HG03460 (cell line): ENCODE data around the gene CUBN.

ENCODE experiments used
- ATAC-seq: cut with Tn5 transposase; IDR thresholded peaks from one replicate; pipeline ENCODE4 v1.9.1; 2021; ENCODE audit not compliant: unreplicated experiment

Gene CUBN

GRCh38 chr10:16798571-16798970 lies 331.0 kb downstream of the CUBN start:
- no peak for ATAC-seq

GRCh38 chr10:16795410-16796073 lies 334.1 kb downstream of the CUBN start:
- ATAC-seq, result no peak

- ATAC-seq, result no peak
Observed at GRCh38 chr10:16794005-16794404, 335.6 kb downstream of the CUBN start.

GRCh38 chr10:16792675-16793074 lies 336.9 kb downstream of the CUBN start:
- ATAC-seq, result no peak

- ATAC-seq, result no peak
Observed at GRCh38 chr10:16789765-16790164, 339.8 kb downstream of the CUBN start.

- no peak for ATAC-seq
Observed at GRCh38 chr10:16789261-16789660, 340.4 kb downstream of the CUBN start.

- no peak for ATAC-seq
Observed at GRCh38 chr10:16788778-16789177, 340.8 kb downstream of the CUBN start.

- peak; percentile 13 for ATAC-seq
Observed at GRCh38 chr10:16788125-16788524, 341.5 kb downstream of the CUBN start.

GRCh38 chr10:16787361-16787791 lies 342.2 kb downstream of the CUBN start:
- peak; percentile 87 for ATAC-seq

GRCh38 chr10:16780338-16780880 lies 349.2 kb downstream of the CUBN start:
- no peak for ATAC-seq

GRCh38 chr10:16779384-16779915 lies 350.2 kb downstream of the CUBN start:
- ATAC-seq, result peak; percentile 74

- no peak for ATAC-seq
Observed at GRCh38 chr10:16777473-16778370, 351.9 kb downstream of the CUBN start.

GRCh38 chr10:16776896-16777295 lies 352.7 kb downstream of the CUBN start:
- no peak for ATAC-seq
